Stomach (tissue), 9 donors: ENCODE results near the gene PRR15L. TPM values are rescaled to one million over a fixed set of nuclear protein-coding genes. Genes with fewer than 3 reads are reported as not detected.
"Not testable (repeated sequence)": the region's sequence is repeated elsewhere in the genome, so short reads cannot be mapped to it uniquely, and the experiment has no call there.

Experiments
- DNase-seq, 2 donors: peaks; one replicate each; pipeline versions ENCODE4 v3.0.0 to v3.0.0-alpha.2; 2013 to 2019
- H3K27ac ChIP-seq, 5 donors: fragments of 200-600 bp in 4 of 5; sonication (generic) in 4 of 5; one replicate each; pipeline ENCODE4 v1.5.1; 2013 to 2019; ENCODE audit warnings: mild to moderate bottlenecking in 1 of 5, moderate library complexity in 1 of 5
- H3K27me3 ChIP-seq, 3 donors: fragments of 200-600 bp; sonication (generic); one replicate each; pipeline ENCODE4 v1.5.1; 2017 to 2019; ENCODE audit warnings: mixed run types in 1 of 3
- H3K36me3 ChIP-seq, 4 donors: fragments of 200-600 bp; sonication (generic); 1 replicate in 3 of 4; 2 replicates in 1 of 4; pipeline ENCODE4 v1.5.1; 2016 to 2019
- H3K4me1 ChIP-seq, 4 donors: fragments of 200-600 bp; sonication (generic); one replicate each; pipeline ENCODE4 v1.5.1; 2016 to 2019
- H3K4me3 ChIP-seq, 4 donors: fragments of 200-600 bp; sonication (generic) in 3 of 4; one replicate each; pipeline ENCODE4 v1.5.1; 2016 to 2019; ENCODE audit warnings: mild to moderate bottlenecking in 1 of 4
- H3K9me3 ChIP-seq, 4 donors: fragments of 200-600 bp; sonication (generic); one replicate each; pipeline ENCODE4 v1.5.1; 2016 to 2019
- EP300 ChIP-seq: sonication (generic); formaldehyde crosslinking; IDR thresholded peaks from one replicate; pipeline ENCODE4 v1.6.1; 2017; ENCODE audit warnings: antibody characterized with exemption
- POLR2A ChIP-seq, 4 donors: fragments of 450-650 bp; IDR thresholded peaks; one replicate each; pipeline ENCODE4 v1.6.1; 2016; ENCODE audit warnings: antibody characterized with exemption in 4 of 4, control low read depth in 2 of 4, mild to moderate bottlenecking in 1 of 4, moderate library complexity in 1 of 4
- POLR2AphosphoS5 ChIP-seq, 3 donors: sonication (generic); formaldehyde crosslinking; IDR thresholded peaks; one replicate each; pipeline ENCODE4 v1.6.1; 2016; ENCODE audit warnings: antibody characterized with exemption in 3 of 3
- WGBS, 5 donors: extraction: QIAGEN DNeasy Blood & Tissue Kit in 3 of 5; methylation state at CpG; one replicate each; pipeline versions ENCODE4 v1.1.5 to v1.1.7; 2013 to 2018; 5-methylcytosine and 5-hydroxymethylcytosine counted together
- intact Hi-C: fragments of 100-400 bp; cut with DNase I; formaldehyde crosslinking; loops from one replicate; pipeline ENCODE4 v1.15.1; 2023; ENCODE audit warnings: low total_unique reads
- polyA plus RNA-seq, 3 donors: library from polyadenylated mRNA; stranded (reverse); fragments of 200-250 nt; gene quantifications; one replicate each; pipeline ENCODE4 v1.2.3, GENCODE V29; 2013
- total RNA-seq, 5 donors: library from RNA; depleted of rRNA; stranded (reverse); fragments of >200 nt; gene quantifications; one replicate each; pipeline versions ENCODE4 v1.1.0 to v1.2.3, GENCODE V29; 2014 to 2016
- TF ChIP-seq, protein P1 (sequence below), 7 experiments: fragments of 450-650 bp in 4 of 7; fragments of 200-600 bp in 3 of 7; sonication (generic) in 3 of 7; IDR thresholded peaks; one replicate each; pipeline ENCODE4 v1.5.1; 2016 to 2019; ENCODE audit warnings: antibody characterized with exemption in 7 of 7, control low read depth in 2 of 7, mild to moderate bottlenecking in 1 of 7
- donor health status: healthy with polysubstance abuse.
- donor health status: Bipolar disorder and iron deficiency.
- donor health status: healthy.

The PRR15L gene
- total and polyA plus RNA-seq, 8 donors: 23.9 to 102 (median 74.7) TPM

DNA sequence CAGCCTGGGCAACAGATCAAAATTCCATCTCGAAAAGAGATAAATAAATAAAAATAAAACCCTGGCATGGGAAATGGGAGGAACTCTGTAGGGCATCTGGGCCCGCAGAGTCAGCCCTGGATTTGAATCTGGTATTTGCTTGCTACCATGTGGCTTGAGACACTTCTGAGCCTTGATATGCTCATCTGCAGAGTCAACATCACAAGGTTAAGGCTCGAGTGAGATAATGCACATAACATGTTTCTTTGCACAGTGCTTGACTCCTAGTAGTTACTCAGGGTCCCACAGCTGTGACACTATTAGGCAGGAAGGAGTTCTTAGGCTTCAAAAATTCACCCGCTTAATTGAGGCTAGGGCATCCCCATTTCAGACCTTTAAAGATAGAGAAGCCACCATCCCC is 34.5 kb upstream of the PRR15L start:
- intact Hi-C loops: no loop called here
- DNase-seq: no peak
- no peak overlapping the region for H3K4me3 ChIP-seq
- peaks cover 0 to 16% (median 0%) of the 10 kb centered on the region in 3 donors for H3K27me3 ChIP-seq
- TF ChIP-seq POLR2AphosphoS5 (IDR thresholded peaks at IDR 0.05) (no peak), POLR2A (IDR thresholded peaks at IDR 0.05) (no peak), EP300 (no peak)
- TF ChIP-seq, protein P1, sequence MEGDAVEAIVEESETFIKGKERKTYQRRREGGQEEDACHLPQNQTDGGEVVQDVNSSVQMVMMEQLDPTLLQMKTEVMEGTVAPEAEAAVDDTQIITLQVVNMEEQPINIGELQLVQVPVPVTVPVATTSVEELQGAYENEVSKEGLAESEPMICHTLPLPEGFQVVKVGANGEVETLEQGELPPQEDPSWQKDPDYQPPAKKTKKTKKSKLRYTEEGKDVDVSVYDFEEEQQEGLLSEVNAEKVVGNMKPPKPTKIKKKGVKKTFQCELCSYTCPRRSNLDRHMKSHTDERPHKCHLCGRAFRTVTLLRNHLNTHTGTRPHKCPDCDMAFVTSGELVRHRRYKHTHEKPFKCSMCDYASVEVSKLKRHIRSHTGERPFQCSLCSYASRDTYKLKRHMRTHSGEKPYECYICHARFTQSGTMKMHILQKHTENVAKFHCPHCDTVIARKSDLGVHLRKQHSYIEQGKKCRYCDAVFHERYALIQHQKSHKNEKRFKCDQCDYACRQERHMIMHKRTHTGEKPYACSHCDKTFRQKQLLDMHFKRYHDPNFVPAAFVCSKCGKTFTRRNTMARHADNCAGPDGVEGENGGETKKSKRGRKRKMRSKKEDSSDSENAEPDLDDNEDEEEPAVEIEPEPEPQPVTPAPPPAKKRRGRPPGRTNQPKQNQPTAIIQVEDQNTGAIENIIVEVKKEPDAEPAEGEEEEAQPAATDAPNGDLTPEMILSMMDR (IDR thresholded peaks at IDR 0.05): no peak
- WGBS, 5 donors: 55 to 66% (median 62%) methylated on average over 4 of the region's 4 CpGs
- peaks cover 7 to 18% (median 10%) of the 10 kb centered on the region in 4 donors for H3K4me1 ChIP-seq
- H3K27ac ChIP-seq: no peak overlapping the region
- H3K9me3 ChIP-seq: no peaks in the 10 kb centered on the region
- H3K36me3 ChIP-seq: no peaks in the 10 kb centered on the region

DNA sequence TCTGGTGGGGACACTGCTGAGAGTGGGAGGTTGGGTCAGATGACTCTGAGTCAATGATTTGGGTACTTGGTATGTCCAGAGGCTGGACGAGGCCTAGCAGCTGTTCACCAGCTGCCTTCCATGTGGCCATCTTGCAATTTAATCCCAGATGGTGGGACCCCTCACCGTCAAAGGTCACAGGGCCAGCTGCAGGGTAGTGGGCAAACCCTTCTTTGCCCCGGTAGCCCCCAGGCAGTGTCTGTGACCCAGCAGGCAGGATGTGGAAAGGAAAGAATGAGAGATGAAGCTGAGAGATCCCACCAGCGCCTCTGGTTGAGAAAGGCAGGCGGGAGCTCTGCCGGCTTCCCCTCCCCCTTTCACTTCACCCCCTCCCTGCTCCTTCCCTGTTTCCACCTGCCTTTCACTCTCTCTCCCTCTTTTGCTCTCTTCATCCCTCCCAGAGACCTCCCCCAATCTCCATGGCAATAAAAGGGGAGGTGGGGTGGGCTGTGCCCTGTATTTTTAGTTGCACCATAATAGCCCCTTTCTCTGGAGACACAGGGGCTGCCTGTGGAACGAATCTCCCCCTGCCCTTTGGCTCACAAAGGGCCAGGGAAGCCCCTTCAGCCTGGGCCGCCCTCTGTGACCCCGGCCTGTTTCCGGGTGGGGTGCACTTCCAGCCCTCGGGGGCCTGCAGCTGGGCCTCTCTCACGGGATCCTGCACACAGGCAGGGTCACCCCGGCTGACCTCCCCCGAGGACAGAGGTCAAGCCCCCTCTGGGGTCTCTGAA is 33.5 kb upstream of the PRR15L start:
- intact Hi-C loops: no loop called here
- H3K4me3 ChIP-seq: no peak overlapping the region
- DNase-seq: no peak
- H3K27me3 ChIP-seq: peaks cover 0 to 10% (median 0%) of the 10 kb centered on the region in 3 donors
- H3K9me3 ChIP-seq: no peaks in the 10 kb centered on the region
- 66 to 74% (median 70%) methylated on average over 12 to 14 of the region's 14 CpGs for WGBS, 5 donors
- H3K36me3 ChIP-seq: no peaks in the 10 kb centered on the region
- no peak overlapping the region for H3K27ac ChIP-seq
- peaks cover 11 to 24% (median 15%) of the 10 kb centered on the region in 4 donors for H3K4me1 ChIP-seq
- TF ChIP-seq POLR2AphosphoS5 (IDR thresholded peaks at IDR 0.05) (no peak), POLR2A (IDR thresholded peaks at IDR 0.05) (no peak), EP300 (no peak)
- TF ChIP-seq, protein P1 (IDR thresholded peaks at IDR 0.05): no peak

DNA sequence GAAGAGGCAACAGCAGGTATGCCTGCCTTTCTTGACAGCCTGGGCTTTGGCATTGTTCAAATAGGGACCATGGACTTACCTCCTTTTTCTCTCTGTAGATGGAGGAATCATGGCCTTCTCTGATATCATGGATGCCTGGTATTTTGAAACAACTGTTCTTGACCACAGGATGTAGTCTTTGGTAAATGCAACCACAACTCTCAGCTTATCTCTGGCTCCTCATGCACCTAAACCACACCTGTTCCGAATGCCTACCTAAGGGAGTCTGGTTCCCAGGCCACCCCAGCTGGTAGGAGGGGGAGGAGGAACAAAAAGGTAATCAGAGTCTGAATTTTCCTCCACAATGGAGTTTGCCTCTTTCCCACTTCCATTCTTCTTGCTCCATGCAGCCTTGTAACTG is 32.0 kb upstream of the PRR15L start:
- no peak for DNase-seq
- TF ChIP-seq EP300: no peak
- TF ChIP-seq POLR2AphosphoS5 (IDR thresholded peaks at IDR 0.05): no peak
- TF ChIP-seq, protein P1 (IDR thresholded peaks at IDR 0.05): no peak
- TF ChIP-seq POLR2A (IDR thresholded peaks at IDR 0.05): no peak
- Histone ChIP-seq H3K4me3 (no peak overlapping the region), H3K36me3 (peaks cover 0 to 6% (median 3%) of the 10 kb centered on the region in 4 donors), H3K4me1 (peaks cover 11 to 24% (median 15%) of the 10 kb centered on the region in 4 donors), H3K27me3 (peaks cover 0 to 2% (median 0%) of the 10 kb centered on the region in 3 donors), H3K9me3 (no peaks in the 10 kb centered on the region), H3K27ac (no peak overlapping the region)
- WGBS, 5 donors: 29 to 56% (median 47%) methylated on average over 1 of the region's 1 CpG
- intact Hi-C loops: no loop called here

GRCh38 chr17:47989159-47989558 is 31.5 kb upstream of the PRR15L start:
- no peak for DNase-seq
- 82 to 89% (median 87%) methylated on average over 10 of the region's 10 CpGs for WGBS, 5 donors
- Histone ChIP-seq H3K4me3 (no peak overlapping the region), H3K27ac (no peak overlapping the region), H3K4me1 (peaks cover 11 to 24% (median 15%) of the 10 kb centered on the region in 4 donors), H3K36me3 (peaks cover 0 to 12% (median 8%) of the 10 kb centered on the region in 4 donors), H3K9me3 (no peaks in the 10 kb centered on the region), H3K27me3 (no peaks in the 10 kb centered on the region)
- intact Hi-C loops: no loop called here
- TF ChIP-seq POLR2AphosphoS5 (IDR thresholded peaks at IDR 0.05) (no peak), POLR2A (IDR thresholded peaks at IDR 0.05) (no peak), EP300 (no peak)
- TF ChIP-seq, protein P1 (IDR thresholded peaks at IDR 0.05): no peak

- H3K27me3 ChIP-seq, H3K4me3 ChIP-seq, intact Hi-C loops, H3K27ac ChIP-seq, DNase-seq, H3K9me3 ChIP-seq: not testable (repeated sequence)
- Histone ChIP-seq H3K4me1 (peaks cover 11 to 30% (median 18%) of the 10 kb centered on the region in 4 donors), H3K36me3 (peaks cover 0 to 16% (median 14%) of the 10 kb centered on the region in 4 donors)
- WGBS, 5 donors: 88 to 100% (median 100%) methylated on average over 1 of the region's 1 CpG
Measured at GRCh38 chr17:47988445-47988844, 30.8 kb upstream of the PRR15L start.
